GM12873 (cell line): ENCODE measurements around the gene ARPP19.

Experiments used
- TF ChIP-seq, protein P1 (sequence below): IDR thresholded peaks from 2 replicates; pipeline ENCODE4 v1.5.1; 2012; ENCODE audit warnings: low read depth, mild to moderate bottlenecking, moderate library complexity, low read length, control low read depth; ENCODE audit not compliant: insufficient read depth; ENCODE audit errors: missing control alignments

The ARPP19 gene

GRCh38 chr15:52575072-52575471, 6.2 kb upstream of the ARPP19 start:
- TF ChIP-seq, protein P1, sequence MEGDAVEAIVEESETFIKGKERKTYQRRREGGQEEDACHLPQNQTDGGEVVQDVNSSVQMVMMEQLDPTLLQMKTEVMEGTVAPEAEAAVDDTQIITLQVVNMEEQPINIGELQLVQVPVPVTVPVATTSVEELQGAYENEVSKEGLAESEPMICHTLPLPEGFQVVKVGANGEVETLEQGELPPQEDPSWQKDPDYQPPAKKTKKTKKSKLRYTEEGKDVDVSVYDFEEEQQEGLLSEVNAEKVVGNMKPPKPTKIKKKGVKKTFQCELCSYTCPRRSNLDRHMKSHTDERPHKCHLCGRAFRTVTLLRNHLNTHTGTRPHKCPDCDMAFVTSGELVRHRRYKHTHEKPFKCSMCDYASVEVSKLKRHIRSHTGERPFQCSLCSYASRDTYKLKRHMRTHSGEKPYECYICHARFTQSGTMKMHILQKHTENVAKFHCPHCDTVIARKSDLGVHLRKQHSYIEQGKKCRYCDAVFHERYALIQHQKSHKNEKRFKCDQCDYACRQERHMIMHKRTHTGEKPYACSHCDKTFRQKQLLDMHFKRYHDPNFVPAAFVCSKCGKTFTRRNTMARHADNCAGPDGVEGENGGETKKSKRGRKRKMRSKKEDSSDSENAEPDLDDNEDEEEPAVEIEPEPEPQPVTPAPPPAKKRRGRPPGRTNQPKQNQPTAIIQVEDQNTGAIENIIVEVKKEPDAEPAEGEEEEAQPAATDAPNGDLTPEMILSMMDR = no peak

DNA sequence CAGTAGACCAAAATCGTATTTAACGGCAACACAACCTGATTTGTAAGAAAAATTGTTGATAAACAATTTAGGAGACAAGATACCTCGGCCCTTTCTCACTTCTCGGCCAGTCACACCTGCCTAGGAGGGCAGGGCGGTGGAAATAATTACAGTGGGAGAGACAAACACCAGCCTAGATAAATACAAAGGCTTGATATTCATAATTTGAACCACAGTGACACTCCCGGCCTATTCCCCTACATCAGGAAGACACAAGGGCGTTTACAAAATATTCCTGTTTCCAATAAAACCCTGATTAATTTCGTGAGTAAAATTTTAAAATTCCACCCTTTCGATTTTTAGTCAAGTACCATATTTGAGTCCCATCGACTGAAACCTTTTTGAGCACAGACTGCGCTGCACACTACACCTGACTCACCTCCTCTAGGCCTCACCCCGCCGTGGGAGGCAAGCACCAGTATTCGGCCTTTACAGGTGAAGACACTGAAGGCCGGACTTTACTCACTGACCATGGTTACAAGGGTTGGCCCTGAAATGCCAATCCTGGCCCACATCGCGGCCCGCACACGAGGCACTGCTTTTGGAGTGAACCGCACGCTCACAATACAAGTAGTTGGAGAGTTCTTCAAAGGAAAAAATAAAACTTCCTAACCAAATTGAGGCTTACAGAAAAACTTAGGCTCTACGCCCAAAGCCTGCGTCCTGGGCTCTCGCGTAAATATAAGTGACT, 794 bp downstream of the ARPP19 start:
- TF ChIP-seq, protein P1 = no peak

GRCh38 chr15:52566889-52567288, 1.9 kb downstream of the ARPP19 start:
- TF ChIP-seq, protein P1 = no peak

DNA sequence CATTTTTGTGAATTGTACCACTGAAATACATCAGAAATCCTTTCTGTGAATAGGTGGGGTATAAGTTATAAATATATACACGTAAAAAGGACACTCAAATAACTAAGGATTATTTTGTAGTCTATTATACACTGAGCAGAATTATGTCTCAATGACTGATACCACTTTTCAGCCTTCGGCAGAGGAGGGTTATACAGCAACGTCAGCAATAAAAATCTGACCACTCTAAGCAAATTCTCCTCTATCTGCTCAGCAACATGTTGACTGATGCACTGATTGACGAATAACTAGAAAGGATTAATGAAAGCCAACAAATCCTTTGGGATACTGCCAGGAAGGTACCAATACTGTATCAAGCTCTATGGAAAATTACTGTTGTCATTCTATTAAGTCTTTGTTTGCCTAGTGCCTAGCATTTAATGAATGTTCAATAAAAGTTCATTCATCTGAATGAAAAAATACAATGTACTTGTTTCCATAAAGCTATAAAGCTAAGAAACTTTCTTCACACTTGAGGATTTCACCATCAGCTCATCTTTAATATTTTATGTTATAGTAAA, 5.2 kb downstream of the ARPP19 start:
- TF ChIP-seq, protein P1 = no peak

- TF ChIP-seq, protein P1 = no peak
Observed at GRCh38 chr15:52559575-52559974, 9.3 kb downstream of the ARPP19 start.

DNA sequence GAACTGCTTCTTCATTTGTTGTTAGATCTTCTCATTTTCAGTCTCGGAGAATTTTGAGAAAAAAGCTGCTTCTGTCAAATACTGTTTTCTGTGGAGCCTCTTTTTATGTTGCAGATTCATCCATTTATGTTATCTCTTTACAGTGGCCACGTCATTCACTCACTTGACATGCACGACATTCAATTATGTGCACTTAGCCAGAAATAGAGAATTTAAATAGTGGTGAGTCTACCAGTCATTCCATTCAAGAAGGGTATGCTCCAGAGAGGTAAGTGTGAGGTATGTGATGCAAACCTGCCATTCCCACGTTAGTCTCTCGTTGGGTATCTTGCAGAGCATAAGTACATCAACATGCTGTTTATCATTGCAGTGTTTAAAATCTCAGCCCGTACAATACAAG, 9.8 kb downstream of the ARPP19 start:
- TF ChIP-seq, protein P1 = no peak

DNA sequence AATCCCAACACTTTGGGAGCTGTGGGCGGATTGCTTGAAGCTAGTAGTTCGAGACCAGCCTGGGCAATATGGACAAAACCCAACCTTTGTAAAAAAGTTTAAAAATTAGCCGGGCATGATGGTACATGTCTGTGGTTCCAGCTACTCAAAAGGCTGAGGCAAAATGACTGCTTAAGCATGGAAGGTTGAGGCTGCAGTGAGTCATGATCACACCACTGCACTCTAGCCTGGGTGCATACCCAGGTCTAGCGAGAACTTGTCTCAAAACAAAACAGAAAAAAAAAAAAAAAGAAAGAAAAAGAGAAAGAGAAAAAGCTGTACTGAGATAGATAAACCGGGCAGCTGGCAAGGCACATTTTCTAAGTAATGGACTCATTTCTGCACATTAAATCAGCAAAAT, 10.6 kb downstream of the ARPP19 start:
- TF ChIP-seq, protein P1 = no peak
